HFFc6 (cell line): ENCODE results near the gene B4GALT5. TPM values are rescaled to one million over a fixed set of nuclear protein-coding genes. Genes with fewer than 3 reads are reported as not detected.
A peak's percentile ranks its signal among the peaks of the same experiment; 100 is the strongest.

Experiments
- DNase-seq: peaks from one replicate; pipeline ENCODE4 v3.0.0-alpha.2; 2018
- H3K27ac Mint-ChIP-seq: 2 replicates; pipeline ENCODE4 v1.8.0; 2020; ENCODE audit warnings: mild to moderate bottlenecking, mixed read lengths
- H3K27me3 Mint-ChIP-seq: 2 replicates; pipeline ENCODE4 v1.8.0; 2021; ENCODE audit warnings: mild to moderate bottlenecking, moderate library complexity, mixed read lengths; ENCODE audit not compliant: insufficient read depth
- H3K36me3 Mint-ChIP-seq: 2 replicates; pipeline ENCODE4 v1.8.0; 2021; ENCODE audit warnings: low read depth, mixed read lengths
- H3K4me1 Mint-ChIP-seq: 2 replicates; pipeline ENCODE4 v1.8.0; 2020; ENCODE audit warnings: low read depth, mixed read lengths
- H3K4me3 Mint-ChIP-seq: 2 replicates; pipeline ENCODE4 v1.8.0; 2020; ENCODE audit warnings: mild to moderate bottlenecking, moderate library complexity, mixed read lengths
- H3K9me3 Mint-ChIP-seq: 2 replicates; pipeline ENCODE4 v1.8.0; 2020; ENCODE audit warnings: mild to moderate bottlenecking, mixed read lengths
- total RNA-seq, 6 experiments: library from RNA; stranded (reverse); fragmentation: NEBNext Ultra II Directional; extraction: Animal tissue kit (Norgen Biotek cat#: 25700); gene quantifications; 2 replicates in 1 of 6; 3 replicates in 5 of 6; pipeline ENCODE4 v1.2.3, GENCODE V29; 2021
- TF ChIP-seq, protein P1 (sequence below): fragments of 200-600 bp; sonication (generic); IDR thresholded peaks from 2 replicates; pipeline ENCODE4 v1.5.0; 2021; ENCODE audit warnings: antibody characterized with exemption, mild to moderate bottlenecking

B4GALT5 gene
- total RNA-seq, 6 experiments from 2014 or later = 19.7 to 25.0 (median 21.9) TPM

DNA sequence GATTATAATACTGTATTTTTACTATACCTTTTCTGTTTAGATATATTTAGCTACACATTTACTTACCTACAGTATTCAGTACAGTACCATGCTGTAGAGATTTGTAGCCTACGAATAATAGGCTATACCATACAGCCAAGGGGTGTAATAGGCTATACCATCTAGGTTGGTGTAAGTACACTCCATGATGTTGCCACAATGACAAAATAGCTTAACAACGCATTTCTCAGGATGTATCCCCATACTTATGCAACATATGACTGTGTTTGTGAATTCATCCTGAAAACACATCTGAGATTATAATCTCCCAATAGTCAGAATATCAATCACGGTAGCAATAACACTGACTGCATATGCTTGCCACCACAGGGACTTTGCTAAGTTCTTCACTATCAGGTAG lies 20.7 kb downstream of the B4GALT5 start:
- H3K27me3 Mint-ChIP-seq = no peaks in the 10 kb centered on the region; the same call in 1 of the 2 replicates
- no peak for DNase-seq
- H3K9me3 Mint-ChIP-seq = no peaks in the 10 kb centered on the region
- H3K4me1 Mint-ChIP-seq = peaks cover 66% of the 10 kb centered on the region
- no peaks in the 10 kb centered on the region for H3K36me3 Mint-ChIP-seq
- H3K27ac Mint-ChIP-seq = no peak overlapping the region
- no peak overlapping the region for H3K4me3 Mint-ChIP-seq
- TF ChIP-seq, protein P1, sequence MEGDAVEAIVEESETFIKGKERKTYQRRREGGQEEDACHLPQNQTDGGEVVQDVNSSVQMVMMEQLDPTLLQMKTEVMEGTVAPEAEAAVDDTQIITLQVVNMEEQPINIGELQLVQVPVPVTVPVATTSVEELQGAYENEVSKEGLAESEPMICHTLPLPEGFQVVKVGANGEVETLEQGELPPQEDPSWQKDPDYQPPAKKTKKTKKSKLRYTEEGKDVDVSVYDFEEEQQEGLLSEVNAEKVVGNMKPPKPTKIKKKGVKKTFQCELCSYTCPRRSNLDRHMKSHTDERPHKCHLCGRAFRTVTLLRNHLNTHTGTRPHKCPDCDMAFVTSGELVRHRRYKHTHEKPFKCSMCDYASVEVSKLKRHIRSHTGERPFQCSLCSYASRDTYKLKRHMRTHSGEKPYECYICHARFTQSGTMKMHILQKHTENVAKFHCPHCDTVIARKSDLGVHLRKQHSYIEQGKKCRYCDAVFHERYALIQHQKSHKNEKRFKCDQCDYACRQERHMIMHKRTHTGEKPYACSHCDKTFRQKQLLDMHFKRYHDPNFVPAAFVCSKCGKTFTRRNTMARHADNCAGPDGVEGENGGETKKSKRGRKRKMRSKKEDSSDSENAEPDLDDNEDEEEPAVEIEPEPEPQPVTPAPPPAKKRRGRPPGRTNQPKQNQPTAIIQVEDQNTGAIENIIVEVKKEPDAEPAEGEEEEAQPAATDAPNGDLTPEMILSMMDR = no peak

DNA sequence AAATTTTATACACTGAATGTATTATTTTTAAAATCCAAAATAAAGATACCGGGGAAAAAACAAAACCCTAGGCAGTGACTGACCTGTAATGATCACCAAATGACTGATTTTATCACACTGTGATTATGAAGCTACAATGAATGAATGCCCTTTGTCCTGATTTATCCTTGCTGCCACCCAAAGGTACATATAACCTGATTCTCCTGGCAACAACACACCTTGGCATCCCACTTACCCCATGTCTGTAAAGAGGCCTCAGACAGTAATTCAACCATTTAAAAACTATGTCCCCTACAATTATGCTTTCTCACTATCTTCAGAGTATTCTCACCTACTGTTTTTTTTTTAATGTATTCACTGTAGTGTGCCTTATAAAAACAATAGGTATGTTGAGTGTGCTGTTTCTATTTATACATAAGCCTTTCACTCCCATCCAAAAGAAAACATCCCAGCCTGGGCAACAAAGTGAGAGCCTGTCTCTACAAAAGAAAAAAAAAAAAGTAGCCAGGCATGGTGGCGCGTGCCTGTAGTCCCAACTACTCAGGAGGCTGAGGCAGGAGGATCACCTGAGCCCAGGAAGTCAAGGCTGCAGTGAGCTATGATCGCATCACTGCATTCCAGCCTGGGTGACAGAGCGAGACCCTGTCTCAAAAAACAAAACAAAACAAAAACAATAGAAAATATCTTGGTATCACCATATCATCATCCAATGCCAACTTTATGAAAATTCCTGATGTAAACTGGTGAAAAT lies 21.7 kb downstream of the B4GALT5 start:
- peaks cover 64% of the 10 kb centered on the region for H3K4me1 Mint-ChIP-seq
- no peak overlapping the region for H3K4me3 Mint-ChIP-seq
- H3K36me3 Mint-ChIP-seq = no peaks in the 10 kb centered on the region
- TF ChIP-seq, protein P1 = no peak
- H3K27me3 Mint-ChIP-seq = no peaks in the 10 kb centered on the region; the same call in 1 of the 2 replicates
- no peak for DNase-seq
- no peak overlapping the region; the same call in 1 of the 2 replicates for H3K27ac Mint-ChIP-seq
- no peaks in the 10 kb centered on the region for H3K9me3 Mint-ChIP-seq

GRCh38 chr20:49690899-49691620 lies 22.6 kb downstream of the B4GALT5 start:
- no peak overlapping the region for H3K27ac Mint-ChIP-seq
- DNase-seq = no peak
- peaks cover 58% of the 10 kb centered on the region for H3K4me1 Mint-ChIP-seq
- TF ChIP-seq, protein P1 = no peak
- no peaks in the 10 kb centered on the region for H3K36me3 Mint-ChIP-seq
- H3K9me3 Mint-ChIP-seq = no peaks in the 10 kb centered on the region
- no peaks in the 10 kb centered on the region; the same call in 1 of the 2 replicates for H3K27me3 Mint-ChIP-seq
- no peak overlapping the region for H3K4me3 Mint-ChIP-seq

- Mint-ChIP-seq H3K9me3 (no peaks in the 10 kb centered on the region), H3K27me3 (no peaks in the 10 kb centered on the region), H3K27ac (peak overlapping the region; percentile 60; the same call in 1 of the 2 replicates), H3K36me3 (0 out of 2 replicates have a peak, but pooled peaks cover under 1% of the 10 kb centered on the region), H3K4me3 (no peak overlapping the region), H3K4me1 (peaks cover 59% of the 10 kb centered on the region)
- DNase-seq = no peak
- TF ChIP-seq, protein P1 = no peak
Measured at GRCh38 chr20:49687595-49688567, 25.8 kb downstream of the B4GALT5 start.

- Mint-ChIP-seq H3K9me3 (no peaks in the 10 kb centered on the region), H3K4me3 (peak overlapping the region; percentile 26; the same call in 1 of the 2 replicates), H3K4me1 (peaks cover 50% of the 10 kb centered on the region), H3K27me3 (no peaks in the 10 kb centered on the region), H3K36me3 (peaks cover 15% of the 10 kb centered on the region), H3K27ac (peak overlapping the region; percentile 72)
- TF ChIP-seq, protein P1 = no peak
- peak; percentile 38 for DNase-seq
Measured at GRCh38 chr20:49685809-49686208, 27.9 kb downstream of the B4GALT5 start.
